SK-N-MC (cell line): ENCODE results near the gene TFF2.

Experiments used
- EZH2 ChIP-seq: fragments of 200-600 bp; sonication (generic); IDR thresholded peaks from one replicate; pipeline ENCODE4 v1.6.1; 2017; ENCODE audit warnings: antibody characterized with exemption
- FOXP2 ChIP-seq: optimal IDR thresholded peaks from 2 replicates; pipeline ENCODE3; 2011; ENCODE audit warnings: mild to moderate bottlenecking, moderate library complexity; ENCODE audit not compliant: insufficient read depth; ENCODE audit errors: extremely low read length, control extremely low read depth
- POLR2AphosphoS5 ChIP-seq: IDR thresholded peaks from 2 replicates; pipeline ENCODE4 v1.6.1; 2012; ENCODE audit warnings: mild to moderate bottlenecking, low read depth, low read length, borderline replicate concordance

DNA sequence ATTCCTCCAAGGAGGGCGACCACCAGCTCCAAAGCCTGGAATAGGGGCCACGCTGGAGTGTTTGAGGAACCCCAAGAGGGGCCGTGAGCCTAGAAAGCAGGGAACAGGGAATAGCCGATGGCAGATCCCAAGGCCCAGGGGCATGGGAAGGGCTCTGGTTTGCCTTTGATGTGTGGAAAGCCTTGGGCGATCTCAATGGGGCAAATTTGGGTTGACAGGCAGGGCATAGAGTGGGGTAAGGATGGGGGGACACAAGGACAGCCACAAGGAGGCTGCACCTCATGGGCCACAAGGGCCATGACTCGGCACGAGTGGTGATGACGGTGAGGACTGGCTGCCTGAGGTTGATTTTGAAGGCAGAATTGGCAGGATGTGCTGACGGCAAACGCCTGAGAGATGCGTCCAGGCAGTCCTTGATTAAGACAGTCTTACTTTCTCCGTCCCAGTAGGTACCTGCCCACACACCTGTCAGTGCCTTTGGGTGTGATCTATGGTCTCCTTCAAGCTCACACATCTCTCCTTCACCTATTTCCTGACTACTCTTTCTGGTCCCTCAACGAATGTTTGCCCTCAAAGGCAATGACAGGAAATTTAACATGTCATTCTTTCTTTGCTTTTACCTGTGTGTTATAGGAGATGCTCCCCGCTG, 47.1 kb upstream of the TFF2 start:
- TF ChIP-seq POLR2AphosphoS5 (no peak), EZH2 (no peak), FOXP2 (no peak)
